ENCODE results near the gene SUMO2. TPM values are rescaled to one million over a fixed set of nuclear protein-coding genes. Genes with fewer than 3 reads are reported as not detected.
"Not testable (repeated sequence)": the region's sequence is repeated elsewhere in the genome, so short reads cannot be mapped to it uniquely, and the experiment has no call there.

SUMO2 gene
- polyA plus RNA-seq, 3 donors = 64.9 to 318 (median 282) TPM

GRCh38 chr17:75159196-75160031 lies 23.3 kb downstream of the SUMO2 start:
- intact Hi-C loops (cut with micrococcal nuclease) = no loop called here
- Histone ChIP-seq H3K4me2 (replicated peaks; ENCODE audit: extremely low read depth, low read length, poor library complexity, severe bottlenecking) (no peak overlapping the region), H3K36me3 (replicated peaks in 1 of 2; ENCODE audit: control insufficient read depth in 1 of 2, insufficient read depth in 2 of 2, low read length in 2 of 2) (peaks cover 3 to 8% of the 10 kb centered on the region in 2 donors), H4K20me1 (ENCODE audit: insufficient read depth, low read length) (no peaks in the 10 kb centered on the region), H2AFZ (ENCODE audit: insufficient read depth, low read depth, low read length, poor library complexity, severe bottlenecking) (no peak overlapping the region), H3K4me1 (ENCODE audit: control insufficient read depth in 1 of 2, insufficient read depth in 2 of 2, low read length in 2 of 2) (peaks cover 6% of the 10 kb centered on the region in 2 donors), H3K4me3 (replicated peaks in 1 of 3; ENCODE audit: low read depth in 2 of 3, low read length in 3 of 3) (no peak overlapping the region), H3K79me2 (ENCODE audit: insufficient read depth, low read length) (peaks cover under 1% of the 10 kb centered on the region), H3K9ac (ENCODE audit: insufficient read depth, low read length, poor library complexity, severe bottlenecking) (no peak overlapping the region), H3K27me3 (ENCODE audit: control insufficient read depth in 2 of 2, insufficient read depth in 2 of 2, low read length in 2 of 2) (no peaks in the 10 kb centered on the region), H3K27ac (ENCODE audit: low read depth in 1 of 2, low read length in 2 of 2) (no peak overlapping the region), H3K9me3 (replicated peaks in 1 of 2; ENCODE audit: control insufficient read depth in 1 of 2, insufficient read depth in 1 of 2, low read length in 2 of 2) (no peaks in the 10 kb centered on the region)
- peaks cover 0 to 3% (median 2%) of the 10 kb centered on the region in 3 donors for H3K27me3 Mint-ChIP-seq (ENCODE audit: low read depth in 3 of 3)
- peaks cover 4% of the 10 kb centered on the region for H3K4me1 Mint-ChIP-seq
- peaks cover 4 to 24% of the 10 kb centered on the region in 2 donors for H3K36me3 Mint-ChIP-seq
- no peak overlapping the region for H3K4me3 Mint-ChIP-seq
- WGBS (ENCODE audit: insufficient coverage) = 92% methylated on average over 3 of the region's 4 CpGs
- peak overlapping the region in 1 of 7 donors; percentile 23 for H3K27ac Mint-ChIP-seq
- H3K9me3 Mint-ChIP-seq = peaks cover 0 to 2% (median 0%) of the 10 kb centered on the region in 7 donors
- no peak for DNase-seq
- TF ChIP-seq CTCF (IDR thresholded peaks at IDR 0.05) = no peak

GRCh38 chr17:75158480-75158879 lies 24.3 kb downstream of the SUMO2 start:
- H3K27ac Mint-ChIP-seq; H3K9me3 Mint-ChIP-seq; H3K9ac ChIP-seq (ENCODE audit: insufficient read depth, low read length, poor library complexity, severe bottlenecking); H3K4me2 ChIP-seq (replicated peaks; ENCODE audit: extremely low read depth, low read length, poor library complexity, severe bottlenecking); DNase-seq; H3K4me1 Mint-ChIP-seq; H4K20me1 ChIP-seq (ENCODE audit: insufficient read depth, low read length); H3K27me3 Mint-ChIP-seq (ENCODE audit: low read depth in 3 of 3); H3K27ac ChIP-seq (ENCODE audit: low read depth in 1 of 2, low read length in 2 of 2); intact Hi-C loops (cut with micrococcal nuclease); H3K4me3 ChIP-seq (replicated peaks in 1 of 3; ENCODE audit: low read depth in 2 of 3, low read length in 3 of 3); H3K27me3 ChIP-seq (ENCODE audit: control insufficient read depth in 2 of 2, insufficient read depth in 2 of 2, low read length in 2 of 2); H3K4me1 ChIP-seq (ENCODE audit: control insufficient read depth in 1 of 2, insufficient read depth in 2 of 2, low read length in 2 of 2); H3K36me3 ChIP-seq (replicated peaks in 1 of 2; ENCODE audit: control insufficient read depth in 1 of 2, insufficient read depth in 2 of 2, low read length in 2 of 2); H3K9me3 ChIP-seq (replicated peaks in 1 of 2; ENCODE audit: control insufficient read depth in 1 of 2, insufficient read depth in 1 of 2, low read length in 2 of 2); H2AFZ ChIP-seq (ENCODE audit: insufficient read depth, low read depth, low read length, poor library complexity, severe bottlenecking); H3K79me2 ChIP-seq (ENCODE audit: insufficient read depth, low read length); H3K4me3 Mint-ChIP-seq: not testable (repeated sequence)
- peaks cover 0 to 16% of the 10 kb centered on the region in 2 donors for H3K36me3 Mint-ChIP-seq
- WGBS (ENCODE audit: insufficient coverage) = 95% methylated on average over 7 of the region's 8 CpGs

Measured in CD14-positive monocyte (primary cell).